ENCODE measurements around the gene OR6K6. TPM values are rescaled to one million over a fixed set of nuclear protein-coding genes. Genes with fewer than 3 reads are reported as not detected.

Gene OR6K6
- total RNA-seq, 1 donor from 2014 or later: not detected

DNA sequence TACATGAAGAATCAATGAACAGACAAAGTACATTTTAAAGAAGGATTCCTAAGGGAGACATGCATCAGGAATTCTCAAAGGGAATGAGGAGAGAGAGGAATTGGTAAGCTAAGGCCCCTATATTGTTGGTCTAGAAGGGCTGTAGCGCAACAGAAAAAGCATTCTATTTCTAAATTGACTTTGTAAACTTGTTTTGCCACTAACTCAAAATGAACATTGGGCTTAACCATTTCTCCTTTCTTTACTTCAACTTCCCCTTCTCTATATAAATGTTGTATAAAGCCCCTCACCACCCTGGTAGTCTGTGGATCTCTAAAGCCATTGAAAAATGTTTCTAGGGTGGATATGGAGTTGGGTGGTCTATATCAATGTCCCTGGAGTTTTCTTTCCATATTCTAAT is 46.9 kb downstream of the OR6K6 start:
- DNase-seq (ENCODE audit: low spot score): no peak

GRCh38 chr1:158803678-158804077 is 49.2 kb downstream of the OR6K6 start:
- DNase-seq (ENCODE audit: low spot score): no peak

Other genes starting within 250 kb of the OR6K6 start
- not detected for gene OR6Y1, start 200.3 kb upstream of the OR6K6 start, total RNA-seq
- not detected for gene OR6P1, start 184.1 kb upstream of the OR6K6 start, total RNA-seq
- gene OR10X1, start 174.8 kb upstream of the OR6K6 start, total RNA-seq: not detected
- gene OR10Z1, start 149.5 kb upstream of the OR6K6 start, total RNA-seq: not detected
- 0.23 TPM for gene SPTA1, start 68.0 kb upstream of the OR6K6 start, total RNA-seq
- gene OR6K2, start 54.1 kb upstream of the OR6K6 start, total RNA-seq: not detected
- not detected for gene OR6K3, start 34.0 kb upstream of the OR6K6 start, total RNA-seq
- gene OR6N1, start 17.5 kb downstream of the OR6K6 start, total RNA-seq: not detected
- not detected for gene OR6N2, start 26.5 kb downstream of the OR6K6 start, total RNA-seq
- gene MNDA, start 76.6 kb downstream of the OR6K6 start, total RNA-seq: 3.8 TPM
- 3.2 TPM for gene PYHIN1, start 176.8 kb downstream of the OR6K6 start, total RNA-seq

All from mucosa of gallbladder (tissue), 1 donor.